HL-60/S4 treated with phorbol 12-myristate 13-acetate at 8.2 ng/mL for 4 days and 3 days (cell line): Measurements from ENCODE around the gene EVC.

Experiments used
- in situ Hi-C: fragments of 300-500 bp; cut with MboI; formaldehyde crosslinking; loops from 2 replicates; pipeline ENCODE4 v1.15.0; 2022; ENCODE audit warnings: low sequenced_read_pairs

EVC gene

DNA sequence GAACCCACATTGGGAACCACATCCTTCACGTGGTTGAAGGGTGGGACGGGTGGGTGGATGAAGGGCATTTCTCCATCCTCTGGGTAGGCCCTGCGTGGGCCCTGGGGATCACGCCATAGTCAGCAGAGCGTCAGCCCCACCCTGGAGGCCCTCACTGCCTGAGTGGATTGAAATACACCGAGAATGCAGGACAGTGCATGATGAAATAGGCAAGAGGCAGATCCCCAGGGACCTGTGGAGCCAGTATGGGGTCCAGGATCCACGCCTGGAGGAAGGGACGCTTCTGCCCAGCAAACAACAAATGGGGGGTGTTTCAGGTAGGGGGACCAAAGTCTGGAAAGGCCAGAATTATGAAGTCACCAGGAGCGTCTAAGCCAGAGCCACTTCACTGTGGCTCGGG is 19.4 kb downstream of the EVC start:
- in situ Hi-C loops = no loop called here

DNA sequence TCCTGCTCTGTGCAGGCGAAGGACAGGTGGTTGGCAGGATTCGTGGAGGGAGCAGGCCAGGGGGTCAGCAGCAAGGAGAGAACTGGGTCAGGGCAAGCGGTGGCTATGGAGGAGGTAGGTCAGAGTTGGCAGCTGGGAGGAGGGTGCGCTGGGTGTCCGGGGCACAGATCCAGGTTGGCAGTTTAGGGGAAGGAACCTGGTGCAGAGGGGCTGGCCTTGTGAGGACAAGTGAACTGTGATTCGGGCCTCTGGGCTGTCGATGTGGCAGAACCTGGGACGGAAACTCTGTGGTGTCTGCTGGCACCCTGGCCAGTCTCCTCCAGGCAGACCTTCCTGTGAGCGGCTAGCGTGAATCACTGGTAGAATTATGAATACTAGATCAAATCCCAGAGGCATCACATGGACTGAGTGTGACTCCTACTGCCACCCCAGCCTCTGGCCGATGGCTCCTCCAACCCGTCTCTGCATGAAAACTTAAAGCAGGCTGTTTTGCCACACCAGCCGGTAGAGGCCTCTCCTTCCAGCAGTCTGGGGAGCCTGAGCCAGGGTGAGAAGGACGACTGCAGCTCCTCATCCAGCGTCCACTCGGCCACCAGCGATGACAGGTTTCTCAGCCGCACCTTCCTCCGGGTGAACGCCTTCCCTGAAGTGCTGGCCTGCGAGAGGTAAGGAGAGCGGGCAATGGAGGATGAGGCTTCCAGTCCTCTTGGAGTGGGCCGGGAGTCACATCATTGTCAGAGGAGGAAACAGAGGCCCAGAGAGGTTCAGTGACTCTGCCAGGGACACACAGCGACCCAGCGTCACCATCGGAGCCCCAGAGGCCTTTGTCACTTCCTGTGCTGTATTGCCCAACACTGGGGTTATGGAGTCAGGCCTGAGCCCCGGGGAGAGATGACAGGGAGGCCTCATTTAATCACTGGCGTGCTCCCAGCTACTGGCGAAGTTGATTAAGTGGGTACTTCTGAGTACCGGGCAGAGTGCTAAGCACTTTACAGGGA is 20.3 kb downstream of the EVC start:
- in situ Hi-C loops = no loop called here

DNA sequence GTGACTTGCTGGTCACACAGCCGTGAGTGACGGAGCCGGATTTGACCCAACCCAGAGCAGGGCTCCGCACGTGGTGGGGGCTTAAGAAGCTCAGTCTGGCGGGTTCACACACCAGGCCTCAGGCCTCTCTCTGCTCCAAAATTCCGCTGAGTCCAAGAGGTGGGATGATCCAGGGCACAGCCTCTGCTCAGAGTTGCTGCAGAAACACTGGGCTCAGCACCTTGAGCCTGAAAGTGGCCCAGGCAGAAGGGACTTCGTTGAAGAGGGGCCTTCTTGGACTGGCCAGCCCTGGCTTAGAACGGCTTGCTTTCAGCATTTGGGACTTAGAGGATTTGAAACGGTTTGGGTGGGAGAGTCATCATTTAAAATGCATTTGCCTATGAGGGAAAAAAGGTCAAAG is 21.2 kb downstream of the EVC start:
- in situ Hi-C loops = no loop called here

DNA sequence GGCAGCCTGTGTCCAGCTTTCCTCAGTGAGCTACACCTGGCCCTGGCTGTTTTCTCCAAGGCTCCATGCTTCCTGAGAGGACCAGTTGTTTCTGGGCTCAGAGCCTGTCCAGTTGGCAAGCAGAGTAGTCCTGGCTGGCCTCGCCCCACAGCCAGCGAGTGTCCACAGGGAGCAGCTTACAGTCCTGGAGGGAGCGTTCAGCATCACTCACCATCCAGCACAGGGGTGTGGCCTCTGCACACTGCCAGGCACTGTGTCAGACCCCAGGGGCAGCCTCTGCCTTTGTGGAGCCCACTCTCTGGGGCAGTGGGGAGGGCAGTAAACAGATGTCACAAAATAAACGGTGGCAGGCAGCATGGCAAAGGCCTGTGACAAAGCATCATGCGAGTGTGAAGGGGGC is 23.9 kb downstream of the EVC start:
- in situ Hi-C loops = no loop called here

DNA sequence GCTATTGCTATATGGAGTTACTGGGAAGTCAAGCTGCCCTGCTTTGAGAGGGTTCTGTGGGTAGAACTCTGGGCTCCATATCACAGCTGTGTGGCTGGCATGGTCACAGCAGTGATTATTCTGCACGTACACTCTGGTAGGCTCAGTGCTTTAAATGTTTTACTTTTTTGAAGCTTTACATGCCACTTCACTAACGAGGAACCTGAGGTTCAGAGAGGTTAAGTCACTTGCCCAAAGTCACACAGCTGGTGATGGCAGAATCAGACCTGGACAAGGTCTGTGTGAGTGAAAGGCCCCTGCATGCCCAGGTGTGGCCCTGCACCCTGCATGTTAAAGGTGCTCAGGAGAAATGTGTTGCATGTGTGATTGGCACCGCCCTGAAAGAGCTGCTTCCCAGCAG is 24.5 kb downstream of the EVC start:
- in situ Hi-C loops = no loop called here

DNA sequence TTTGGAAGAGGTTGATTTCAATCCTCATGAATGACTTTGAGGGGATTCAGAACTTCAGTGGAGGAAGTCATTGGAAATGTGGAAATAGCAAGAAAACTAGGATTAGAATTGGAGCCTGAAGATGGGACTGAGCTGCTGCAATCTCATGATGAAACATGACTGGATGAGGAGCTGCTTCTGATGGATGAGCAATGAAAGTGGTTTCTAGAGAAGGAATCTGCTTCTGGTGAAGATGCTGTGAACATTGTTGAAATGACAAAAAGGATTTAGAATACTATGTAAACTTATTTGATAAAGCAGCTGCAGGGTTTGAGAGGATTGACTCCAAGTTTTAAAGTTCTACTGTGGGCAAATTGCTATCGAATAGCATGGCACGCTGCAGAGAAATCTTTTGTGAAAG is 27.1 kb downstream of the EVC start:
- in situ Hi-C loops = no loop called here

DNA sequence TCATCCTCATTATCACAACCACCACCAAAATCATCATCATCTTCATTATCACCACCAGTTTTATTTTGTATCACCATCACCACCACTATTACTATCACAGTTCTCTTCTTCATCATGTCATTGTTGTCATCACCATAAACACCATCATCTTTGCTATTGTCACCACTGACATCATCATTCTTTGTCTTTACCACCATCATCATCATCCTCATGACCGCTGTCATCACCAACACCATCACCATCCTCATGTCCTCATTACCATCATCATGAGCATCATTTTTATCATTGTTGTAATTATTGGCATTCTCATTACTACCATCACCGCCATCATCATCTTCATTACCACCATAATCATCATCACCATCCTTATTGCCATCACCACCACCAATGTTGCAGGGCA is 31.4 kb downstream of the EVC start:
- in situ Hi-C loops = no loop called here

DNA sequence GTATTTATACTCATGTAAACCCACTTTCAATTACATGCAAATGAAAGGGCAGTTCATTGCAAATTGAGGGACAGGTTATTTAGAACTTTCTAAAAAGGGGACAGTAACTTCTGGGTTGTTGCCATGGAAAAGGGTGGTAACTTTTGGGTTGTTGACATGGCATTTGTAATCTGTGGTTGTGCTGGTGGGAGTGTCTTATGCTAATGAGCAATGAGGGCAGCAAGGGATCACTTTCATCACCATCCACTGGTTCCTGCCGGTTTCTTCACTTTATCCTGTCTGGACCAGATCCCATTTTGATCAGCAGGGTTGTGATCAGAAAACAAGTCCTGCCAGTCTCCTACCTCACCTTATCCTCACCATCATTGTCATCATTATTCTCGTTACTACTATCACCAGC is 32.0 kb downstream of the EVC start:
- in situ Hi-C loops = no loop called here

DNA sequence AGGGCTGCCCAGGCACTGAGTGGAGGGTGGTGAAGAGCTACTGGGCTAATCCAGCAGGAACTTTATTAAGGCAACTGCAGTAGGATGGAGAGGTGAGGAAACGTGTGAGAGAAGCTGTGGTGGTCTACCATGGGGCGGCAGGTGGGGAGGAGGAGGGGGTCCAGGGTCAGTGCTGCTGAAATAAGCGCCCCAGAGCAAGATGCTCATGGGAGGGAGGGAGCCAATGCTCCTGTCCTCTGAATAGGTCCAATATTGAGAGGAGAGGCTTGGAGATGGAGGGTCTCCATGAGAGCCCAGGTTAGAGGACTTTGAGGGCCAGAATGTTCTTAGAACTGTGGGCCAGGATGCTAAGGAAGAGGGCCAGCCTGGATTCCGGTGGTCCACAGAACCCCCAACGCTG is 35.2 kb downstream of the EVC start:
- in situ Hi-C loops = no loop called here

DNA sequence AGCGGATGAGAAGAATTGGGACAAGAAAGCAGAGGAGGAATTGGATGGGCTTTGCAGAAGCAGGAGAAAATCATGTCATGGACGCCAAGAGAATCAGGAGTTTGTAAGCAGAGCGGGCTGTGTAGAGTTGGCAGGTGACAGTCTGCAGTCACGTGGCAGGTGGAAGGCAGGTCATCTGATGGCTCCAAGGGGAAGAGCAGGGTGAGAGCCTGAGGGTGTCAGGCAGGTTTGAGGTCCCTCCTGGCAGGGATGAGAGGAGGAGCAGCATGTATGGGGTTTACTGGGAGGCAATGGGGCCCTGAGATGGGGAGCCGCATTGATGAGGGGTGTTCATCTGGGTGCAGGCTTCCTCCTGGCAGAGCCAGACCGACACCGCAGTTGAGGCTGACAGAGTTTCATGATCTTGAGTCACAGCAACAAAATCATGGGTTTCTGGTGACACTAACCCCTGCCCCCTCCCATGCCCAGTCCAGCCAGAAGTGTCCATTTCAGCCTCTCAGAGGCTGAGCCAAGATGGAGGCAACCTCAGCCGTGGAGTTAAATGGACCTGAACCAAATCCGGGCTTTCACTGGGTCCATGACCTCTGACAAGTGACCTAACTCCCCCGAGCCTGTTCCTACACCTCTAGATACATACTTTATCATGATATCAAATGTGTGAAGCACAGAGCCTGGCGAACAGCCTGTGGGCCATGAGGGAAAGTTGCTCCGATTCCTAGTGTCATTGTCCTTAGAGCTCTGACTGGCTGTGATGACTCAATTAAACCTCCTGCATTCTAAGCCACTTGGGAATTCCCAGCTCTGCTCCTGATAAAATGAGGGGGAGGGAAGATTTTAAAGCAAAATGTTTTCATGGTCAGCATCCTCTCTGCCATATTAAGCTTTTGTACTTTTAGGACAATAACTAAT is 36.1 kb downstream of the EVC start:
- in situ Hi-C loops = no loop called here

DNA sequence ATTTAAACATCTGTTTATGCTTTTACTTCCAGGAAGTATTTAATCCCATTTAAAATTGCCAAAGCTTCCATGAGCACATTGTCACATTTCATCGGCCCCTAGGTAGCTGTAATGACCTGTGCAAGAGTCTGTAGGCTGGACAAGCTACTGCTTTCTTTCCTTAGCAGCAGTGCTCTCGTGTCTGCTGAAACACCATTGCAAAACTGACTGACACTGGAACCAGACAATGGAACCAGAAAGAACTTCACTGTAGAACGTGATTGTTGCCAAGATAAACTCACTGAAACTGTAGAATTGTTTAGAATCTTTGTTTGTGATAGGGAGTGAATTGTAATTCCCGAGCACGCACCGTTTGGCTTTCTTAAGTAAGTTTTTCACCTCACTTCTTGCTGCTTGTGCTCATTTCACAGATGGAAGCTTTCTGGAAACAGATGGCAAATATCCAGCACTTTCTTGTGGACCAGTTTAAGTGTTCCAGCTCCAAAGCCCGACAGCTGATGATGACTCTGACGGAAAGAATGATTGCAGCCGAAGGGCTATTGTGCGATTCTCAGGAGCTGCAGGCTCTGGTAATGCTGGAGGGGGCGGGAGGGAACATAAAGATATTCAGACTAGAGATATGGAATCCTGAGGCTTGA is 36.9 kb downstream of the EVC start:
- in situ Hi-C loops = no loop called here

DNA sequence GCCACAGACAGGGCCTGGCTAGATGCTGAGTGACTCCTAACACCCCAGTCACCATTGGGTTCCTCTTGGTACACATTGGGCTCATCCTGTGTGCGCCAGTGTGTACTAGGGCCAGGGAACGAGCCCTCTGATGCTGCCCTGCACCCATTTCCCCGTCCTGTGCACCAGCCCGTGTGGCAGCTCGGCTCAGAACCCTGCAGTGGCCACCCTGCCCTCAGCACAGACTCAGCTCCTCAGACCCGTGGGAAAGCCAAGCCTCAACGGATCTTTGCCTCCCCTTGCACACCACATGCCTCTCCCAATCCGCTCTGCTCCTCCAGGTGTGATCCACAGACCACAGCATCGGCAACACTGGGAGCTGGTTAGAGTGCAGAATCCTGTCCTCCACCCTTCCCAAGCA is 38.6 kb downstream of the EVC start:
- in situ Hi-C loops = no loop called here

DNA sequence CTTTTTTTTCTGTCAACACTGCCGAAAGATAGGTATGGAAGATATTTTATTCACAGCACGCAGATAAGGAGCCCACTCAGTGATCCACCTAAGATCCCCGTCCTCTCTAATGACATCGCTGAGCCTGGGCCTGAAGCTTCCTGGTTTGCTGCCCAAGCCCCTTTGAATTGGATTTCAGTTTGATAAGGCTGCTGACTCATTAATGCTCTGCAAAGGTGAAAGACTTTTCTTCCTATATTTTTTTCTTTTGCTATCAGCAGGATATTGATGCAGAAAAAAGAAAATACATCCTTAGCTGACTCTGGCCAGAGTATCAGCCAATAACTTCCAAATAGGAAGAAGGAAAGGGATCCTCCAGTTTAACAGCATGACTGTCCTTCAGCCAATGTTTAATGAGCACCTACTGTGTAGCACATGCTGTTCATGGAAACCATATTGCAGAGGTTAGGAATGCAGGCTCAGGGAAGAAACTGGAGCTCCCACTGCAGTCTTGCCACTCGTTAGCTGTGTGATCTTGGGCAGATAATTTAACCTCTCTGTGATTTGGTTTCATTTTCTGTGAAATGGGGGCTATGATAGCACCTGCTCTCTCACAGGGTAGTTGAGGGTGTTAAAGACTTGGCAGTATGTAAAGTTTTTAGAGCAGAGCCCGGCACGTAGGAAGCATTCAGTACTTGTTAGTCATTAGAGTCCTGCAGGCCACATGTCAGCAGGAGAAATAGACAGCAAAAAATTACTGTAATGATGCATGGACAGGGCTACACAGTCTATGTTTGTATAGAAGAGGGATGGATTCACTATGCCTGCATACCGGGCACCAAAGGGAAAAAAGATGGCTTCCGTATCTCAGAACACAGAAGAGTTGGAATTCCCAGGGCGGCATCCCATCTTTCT is 39.3 kb downstream of the EVC start:
- in situ Hi-C loops = no loop called here

DNA sequence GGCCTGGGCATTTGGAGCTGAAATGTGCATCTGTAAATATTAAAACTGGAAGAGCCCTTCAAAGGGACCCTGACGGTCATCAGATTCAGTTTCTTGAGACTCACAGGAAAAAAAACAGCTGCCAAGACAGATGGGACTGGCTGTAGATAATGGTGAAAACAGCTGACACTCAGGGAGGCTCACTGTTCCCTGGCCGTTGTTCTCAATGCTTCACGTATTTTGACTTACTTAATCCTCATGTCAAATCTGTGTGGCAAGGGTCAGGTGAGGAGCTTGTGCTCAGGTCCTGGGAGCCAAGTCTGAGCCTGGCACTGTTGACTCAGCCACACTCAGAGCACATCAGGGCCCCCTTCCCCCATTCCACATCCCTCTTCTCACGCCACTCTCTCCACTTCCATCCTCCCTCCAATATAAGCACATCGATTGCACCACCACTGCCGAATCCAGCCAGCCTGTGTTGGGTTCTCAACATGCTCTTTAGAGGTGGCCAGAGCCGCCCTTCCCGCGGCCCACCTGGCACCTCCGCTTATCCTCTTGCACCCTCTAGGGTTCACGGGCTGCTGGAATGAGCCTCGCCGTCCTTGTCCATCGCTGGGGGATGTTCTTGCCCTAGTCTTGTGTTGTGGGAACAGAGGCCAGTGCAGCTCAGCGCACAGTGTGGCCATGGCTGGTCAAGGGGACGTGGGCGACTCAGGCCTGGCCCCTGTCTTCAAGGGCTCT is 40.1 kb downstream of the EVC start:
- in situ Hi-C loops = no loop called here

DNA sequence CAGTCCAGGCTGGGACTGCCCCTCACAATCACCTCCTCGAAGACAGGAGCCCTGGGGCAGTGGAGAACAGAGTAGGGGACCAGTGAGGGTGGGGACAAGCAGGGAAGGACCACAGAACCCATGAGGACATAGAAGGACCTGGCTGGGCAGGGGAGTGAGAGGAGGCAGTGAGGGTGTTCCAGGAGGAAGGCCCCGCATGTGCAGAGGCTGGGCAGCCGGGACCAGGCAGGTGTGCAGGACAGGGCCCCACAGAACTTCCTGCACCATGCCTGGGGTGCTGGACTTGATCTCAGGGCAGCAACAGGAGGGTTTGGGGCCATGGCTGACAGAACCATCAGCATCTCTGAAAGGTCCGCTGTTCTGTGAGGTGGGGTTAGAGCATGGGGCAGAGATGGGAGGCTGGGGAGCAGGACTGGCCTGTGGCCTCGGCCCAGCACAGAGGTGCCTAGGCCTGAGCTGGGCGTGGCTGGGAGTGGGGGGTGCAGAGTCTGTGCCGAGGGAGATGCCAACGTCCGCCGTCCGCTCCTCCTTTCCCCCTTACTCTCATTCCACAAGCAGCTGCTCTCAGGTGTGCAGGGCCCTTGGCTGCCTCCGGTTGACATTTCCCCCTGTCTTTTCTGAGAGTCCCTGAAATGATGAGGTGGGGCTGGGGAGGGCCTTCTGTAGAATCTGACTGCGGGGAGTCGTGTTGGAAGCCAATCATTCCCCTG is 40.8 kb downstream of the EVC start:
- in situ Hi-C loops = no loop called here

DNA sequence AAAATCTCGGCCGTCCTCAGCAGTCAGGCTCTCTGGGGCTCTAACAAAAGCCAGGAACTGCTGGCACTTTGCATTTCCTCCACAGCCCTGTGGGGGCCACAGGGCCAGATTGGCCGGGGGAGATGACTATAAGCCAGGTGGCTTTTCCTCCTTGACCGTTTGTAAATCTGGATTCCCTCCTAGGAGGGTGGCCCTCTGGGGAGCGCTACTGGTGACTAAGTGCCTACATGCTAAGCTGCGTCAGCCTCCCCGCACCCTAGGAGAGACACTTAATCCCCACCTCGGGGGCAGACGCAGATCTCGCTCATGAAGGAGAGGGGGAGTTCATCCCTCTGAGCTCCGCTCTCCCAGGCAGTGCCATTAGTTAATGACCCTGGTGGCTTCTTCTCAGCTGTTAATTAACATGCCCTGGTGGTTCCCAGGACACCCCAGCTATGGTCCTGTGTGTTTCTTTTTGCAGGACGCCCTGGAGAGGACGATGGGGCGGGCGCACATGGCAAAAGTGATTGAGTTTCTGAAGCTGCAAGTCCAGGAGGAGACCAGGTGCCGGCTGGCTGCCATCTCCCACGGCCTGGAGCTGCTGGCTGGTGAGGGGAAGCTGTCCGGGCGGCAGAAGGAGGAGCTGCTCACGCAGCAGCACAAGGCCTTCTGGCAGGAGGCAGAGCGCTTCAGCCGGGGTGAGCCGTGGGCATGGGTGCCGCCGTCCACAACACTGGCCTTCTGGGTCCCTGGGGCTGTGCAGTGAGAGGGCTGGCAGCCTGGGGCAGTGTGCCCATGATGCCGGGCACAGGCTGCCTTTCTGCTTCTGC is 41.6 kb downstream of the EVC start:
- in situ Hi-C loops = no loop called here

DNA sequence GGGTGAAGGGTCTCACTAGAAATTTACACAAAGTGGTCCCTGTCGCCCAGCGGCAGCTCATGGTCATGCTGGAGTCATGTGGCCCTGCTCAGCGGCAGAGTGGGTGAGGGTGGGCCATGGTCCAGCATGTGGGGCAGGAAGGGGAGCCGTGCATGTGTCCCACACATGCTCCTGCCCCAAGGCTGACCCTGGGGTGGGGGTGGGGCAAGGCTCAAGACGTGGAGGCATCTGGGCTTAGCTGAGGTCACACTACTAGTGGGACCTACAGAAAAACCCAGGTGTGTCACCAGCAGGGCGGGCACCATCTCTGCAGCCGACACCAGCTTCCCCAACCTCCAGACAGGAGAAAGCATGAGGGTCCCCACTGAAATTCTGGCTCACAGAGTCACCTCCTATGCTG is 42.4 kb downstream of the EVC start:
- in situ Hi-C loops = no loop called here
